ENCODE data around the gene LYVE1.

The LYVE1 gene

DNA sequence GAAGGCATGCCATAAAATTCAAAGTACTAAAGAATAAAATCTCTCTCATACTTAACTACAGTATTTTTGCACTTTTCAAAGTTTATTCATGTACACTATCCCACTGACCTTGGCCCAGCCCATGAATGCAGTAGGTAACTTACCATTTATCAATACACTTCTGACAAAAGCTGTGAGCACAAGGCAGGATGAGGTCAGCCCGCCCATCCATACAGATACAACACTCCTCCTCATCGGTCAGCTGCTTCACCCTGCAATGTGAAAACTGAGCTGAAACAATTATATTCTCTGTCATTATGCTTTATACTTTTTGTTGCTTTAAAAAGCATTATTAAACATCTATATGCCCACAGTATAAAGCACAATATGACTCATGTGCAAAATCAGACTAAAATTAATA, 49.6 kb downstream of the LYVE1 start:
- no peak for DNase-seq

DNA sequence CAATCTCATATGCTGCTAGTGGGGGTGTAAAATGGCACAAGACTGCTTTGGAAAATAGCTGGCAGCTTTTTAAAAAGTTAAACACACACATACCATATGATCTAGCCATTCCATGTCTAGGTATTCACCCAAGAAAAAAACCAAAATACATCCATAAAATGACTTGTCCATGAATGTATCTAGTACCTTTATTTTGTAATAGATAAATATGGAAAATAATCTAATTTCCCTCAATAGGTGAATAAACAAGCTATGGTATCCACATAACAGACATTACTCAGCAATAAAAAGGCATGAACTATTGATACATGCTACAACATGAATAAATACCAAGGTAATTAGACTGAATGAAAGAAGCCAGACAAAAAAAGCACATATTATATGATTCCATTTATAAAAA, 50.3 kb downstream of the LYVE1 start:
- no peak for DNase-seq

DNA sequence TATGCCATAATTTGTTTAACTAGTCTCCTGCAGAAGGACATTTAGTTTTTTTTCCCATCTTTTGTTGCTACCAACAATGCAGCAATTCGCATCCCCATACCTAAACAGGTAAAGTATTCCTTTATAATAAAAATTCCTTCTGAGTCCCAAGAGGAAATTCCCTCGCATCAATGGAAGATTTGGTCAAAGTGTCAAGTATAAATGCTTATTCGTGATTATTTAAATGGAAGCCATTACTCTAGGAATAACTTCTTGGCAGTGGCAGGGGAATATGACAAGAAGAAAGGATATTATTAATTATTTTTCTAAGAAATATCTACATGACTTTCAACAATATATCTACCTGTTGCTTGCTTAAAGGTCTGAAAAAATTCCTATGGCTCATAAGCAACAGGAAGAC, 53.0 kb downstream of the LYVE1 start:
- no peak for DNase-seq

DNA sequence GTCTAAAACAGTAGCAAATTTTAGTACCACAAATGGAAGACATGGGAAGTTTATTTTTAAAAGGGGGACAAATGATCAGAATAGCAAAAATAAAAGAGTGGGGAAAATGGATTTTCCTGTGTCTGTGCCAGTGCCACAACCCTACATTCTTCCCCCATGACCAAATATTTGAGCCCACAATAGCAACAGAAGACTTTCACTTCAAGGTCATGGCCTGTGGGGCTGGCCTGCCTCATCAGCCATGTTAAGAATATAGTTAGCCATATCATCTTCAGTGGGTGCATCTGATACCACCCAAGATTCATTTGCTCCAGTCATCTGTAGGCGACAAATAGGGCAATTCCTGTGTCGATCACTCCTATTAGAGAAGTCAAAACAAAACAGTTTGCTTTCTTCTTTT, 53.8 kb downstream of the LYVE1 start:
- no peak for DNase-seq

DNA sequence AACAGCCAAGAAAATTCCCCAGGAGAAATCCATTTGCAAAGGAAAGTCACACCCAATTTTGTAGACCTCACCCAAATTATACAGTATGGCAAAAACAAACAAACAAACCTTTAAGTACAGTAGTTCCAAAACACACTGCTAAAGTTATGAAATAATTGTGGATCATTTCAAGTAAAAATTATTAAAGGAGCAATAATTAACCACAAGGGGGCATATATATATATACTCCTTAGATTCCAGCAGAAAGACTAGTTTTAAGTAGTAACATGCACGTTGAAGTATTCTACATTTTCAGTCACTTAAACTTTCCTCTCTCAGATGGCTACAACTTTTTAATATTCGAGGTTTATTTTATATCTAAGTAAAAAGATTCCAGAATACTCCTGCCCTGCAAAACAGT, 54.3 kb downstream of the LYVE1 start:
- DNase-seq: no peak

DNA sequence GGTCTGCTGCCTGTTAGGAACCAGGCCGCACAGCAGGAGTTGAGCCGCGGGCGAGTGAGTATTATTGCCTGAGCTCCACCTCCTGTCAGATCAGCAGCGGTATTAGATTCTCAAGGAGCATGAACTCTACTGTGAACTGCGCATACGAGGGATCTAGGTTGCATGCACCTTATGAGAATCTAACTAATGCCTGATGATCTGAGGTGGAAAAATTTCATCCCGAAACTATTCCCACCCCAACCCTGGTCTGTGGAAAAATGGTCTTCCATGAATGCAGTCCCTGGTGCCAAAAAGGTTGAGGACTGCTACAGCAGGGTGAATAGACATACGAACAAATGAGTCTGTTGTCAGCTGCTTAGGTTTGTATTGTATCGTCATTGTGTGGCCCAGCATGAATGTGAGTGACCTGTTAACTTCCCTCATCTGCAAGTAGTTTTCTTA, 57.3 kb downstream of the LYVE1 start:
- DNase-seq: no peak

All from NCI-H526 treated with DMSO at 0.1 percent for 48 hours (cell line).